B cell (primary cell): Measurements from ENCODE around the gene AP3M1. TPM values are rescaled to one million over a fixed set of nuclear protein-coding genes. Genes with fewer than 3 reads are reported as not detected.
A peak's percentile ranks its signal among the peaks of the same experiment; 100 is the strongest.

Experiments
- ATAC-seq: fragments of 200-7000 bp; cut with Tn5 transposase; one replicate; pipeline ENCODE4 v1.10.0; 2021; ENCODE audit warnings: low read depth, mild to moderate bottlenecking, moderate number of reproducible peaks, moderate library complexity
- CTCF ChIA-PET: fragments of 350-600 bp; sonication (Branson Sonifier 250); formaldehyde crosslinking; loops from one replicate; lab custom pipeline; 2021; ENCODE audit warnings: antibody characterized with exemption, inconsistent platforms; lab: Charles Lee
- POLR2A ChIA-PET: fragments of 350-600 bp; sonication (Branson Sonifier 250); formaldehyde crosslinking; loops from one replicate; lab custom pipeline; 2021; ENCODE audit warnings: antibody characterized with exemption; lab: Charles Lee
- DNase-seq: peaks from one replicate; pipeline ENCODE4 v3.0.0; 2013
- H2AFZ ChIP-seq: 2 replicates; pipeline ENCODE4 v1.6.1; 2012; ENCODE audit warnings: mild to moderate bottlenecking, low read depth, low read length; ENCODE audit not compliant: insufficient read depth, poor library complexity, severe bottlenecking
- H3K27ac ChIP-seq, 2 donors: 1 replicate in 1 of 2; 2 replicates in 1 of 2; pipeline ENCODE4 v1.5.1; 2012 to 2013; ENCODE audit warnings: low read length in 2 of 2, mild to moderate bottlenecking in 2 of 2, moderate library complexity in 1 of 2
- H3K27me3 ChIP-seq, 4 experiments: fragments of 200-600 bp in 1 of 4; sonication (generic) in 1 of 4; replicated peaks in 1 of 4; 1 replicate in 2 of 4; 2 replicates in 2 of 4; pipeline versions ENCODE4 v1.6.1 to v1.7.0; 2013 to 2016; ENCODE audit warnings: low read length in 3 of 4, mild to moderate bottlenecking in 2 of 4, mixed read lengths in 1 of 4, moderate library complexity in 1 of 4; ENCODE audit not compliant: insufficient read depth in 4 of 4, control insufficient read depth in 3 of 4; ENCODE audit errors: control extremely low read depth in 1 of 4
- H3K36me3 ChIP-seq, 2 experiments: replicated peaks in 1 of 2; 1 replicate in 1 of 2; 2 replicates in 1 of 2; pipeline versions ENCODE4 v1.6.1 to v1.7.1; 2013; ENCODE audit warnings: low read length in 1 of 2; ENCODE audit not compliant: insufficient read depth in 2 of 2, control insufficient read depth in 1 of 2; ENCODE audit errors: control extremely low read depth in 1 of 2, extremely low read depth in 1 of 2
- H3K4me1 ChIP-seq, 2 donors: fragments of 200-600 bp in 1 of 2; sonication (generic) in 1 of 2; 1 replicate in 1 of 2; 2 replicates in 1 of 2; pipeline versions ENCODE4 v1.5.1 to v1.6.1; 2013 to 2017; ENCODE audit warnings: low read length in 2 of 2; ENCODE audit not compliant: control insufficient read depth in 2 of 2, insufficient read depth in 2 of 2
- H3K4me2 ChIP-seq: replicated peaks from 2 replicates; pipeline ENCODE3; 2012; ENCODE audit warnings: mild to moderate bottlenecking, low read depth, low read length; ENCODE audit not compliant: poor library complexity, severe bottlenecking
- H3K4me3 ChIP-seq, 5 experiments: fragments of 200-600 bp in 1 of 5; sonication (generic) in 1 of 5; 1 replicate in 3 of 5; 2 replicates in 2 of 5; pipeline versions ENCODE4 v1.5.1 to v1.7.0; 2011 to 2016; ENCODE audit warnings: low read length in 4 of 5, mild to moderate bottlenecking in 4 of 5, low read depth in 2 of 5, control low read depth in 1 of 5, moderate library complexity in 1 of 5; ENCODE audit not compliant: insufficient read depth in 1 of 5; ENCODE audit errors: control extremely low read depth in 1 of 5, extremely low read depth in 1 of 5
- H3K79me2 ChIP-seq: fragments of 200-600 bp; sonication (generic); one replicate; pipeline ENCODE4 v1.6.0; 2016; ENCODE audit warnings: low read length; ENCODE audit not compliant: control insufficient read depth, insufficient read depth
- H3K9ac ChIP-seq: fragments of 200-600 bp; sonication (generic); 2 replicates; pipeline ENCODE4 v1.6.1; 2017; ENCODE audit warnings: mild to moderate bottlenecking, low read length, moderate library complexity
- H3K9me3 ChIP-seq, 3 donors: one replicate each; pipeline versions ENCODE4 v1.6.1 to v1.7.1; 2013; ENCODE audit warnings: low read length in 2 of 3; ENCODE audit not compliant: control insufficient read depth in 2 of 3, insufficient read depth in 1 of 3; ENCODE audit errors: control extremely low read depth in 1 of 3
- H4K20me1 ChIP-seq: 2 replicates; pipeline ENCODE4 v1.6.0; 2012; ENCODE audit warnings: mild to moderate bottlenecking, low read length; ENCODE audit not compliant: insufficient read depth, control insufficient read depth, poor library complexity, severe bottlenecking
- H3K27ac Mint-ChIP-seq: one replicate; pipeline ENCODE4 v1.8.0; 2021; ENCODE audit warnings: mixed read lengths
- H3K27me3 Mint-ChIP-seq: one replicate; pipeline ENCODE4 v1.8.0; 2021; ENCODE audit warnings: mixed read lengths
- H3K4me1 Mint-ChIP-seq: one replicate; pipeline ENCODE4 v1.8.0; 2021; ENCODE audit warnings: mixed read lengths
- H3K4me3 Mint-ChIP-seq: one replicate; pipeline ENCODE4 v1.8.0; 2021; ENCODE audit warnings: mixed read lengths
- H3K9me3 Mint-ChIP-seq: one replicate; pipeline ENCODE4 v1.8.0; 2022; ENCODE audit warnings: mixed read lengths; ENCODE audit not compliant: insufficient read depth
- CTCF ChIP-seq: fragments of 200-600 bp; IDR thresholded peaks from one replicate; pipeline ENCODE4 v1.8.0; 2022; ENCODE audit warnings: antibody characterized with exemption, mild to moderate bottlenecking
- EZH2 ChIP-seq: IDR thresholded peaks from 2 replicates; pipeline ENCODE4 v1.6.1; 2012; ENCODE audit warnings: borderline replicate concordance, low read depth, mild to moderate bottlenecking, moderate library complexity, low read length; ENCODE audit not compliant: insufficient read depth, poor library complexity, severe bottlenecking
- WGBS: methylation state at CpG from one replicate; pipeline ENCODE4 v1.1.5; 2013; ENCODE audit warnings: missing lambda C conversion rate; ENCODE audit not compliant: insufficient coverage; 5-methylcytosine and 5-hydroxymethylcytosine counted together
- intact Hi-C: fragments of 100-400 bp; cut with micrococcal nuclease; formaldehyde crosslinking; loops from one replicate; pipeline ENCODE4 v1.10.0; 2022
- polyA plus RNA-seq: library from polyadenylated mRNA; depleted of rRNA; stranded (reverse); fragments of >200 nt; gene quantifications from 2 replicates; pipeline ENCODE4 v1.2.3, GENCODE V29; 2012
- total RNA-seq, 2 donors: library from RNA; stranded (reverse); fragments of 120-200 nt in 1 of 2; gene quantifications; 1 replicate in 1 of 2; 2 replicates in 1 of 2; pipeline versions ENCODE4 v1.2.3 to v1.2.4, GENCODE V29; 2013 to 2022

The AP3M1 gene
- total and polyA plus RNA-seq, 2 donors (not counting 1 experiment from before 2014, with no cell fraction given) = 21.6 to 50.4 TPM

GRCh38 chr10:74075906-74076305, 74.7 kb downstream of the AP3M1 start:
- ChIA-PET POLR2A (no interaction called here), CTCF (interaction anchor here (2.0 to 4.4 kb wide), 4 partner anchors 135 to 196 kb away, joined by 5 to 40 read pairs (median 14); no protein-coding TSS in a partner anchor)
- no peak for TF ChIP-seq EZH2
- TF ChIP-seq CTCF = no peak
- ATAC-seq = no peak
- DNase-seq = no peak
- Mint-ChIP-seq H3K9me3 (no peaks in the 10 kb centered on the region), H3K4me3 (no peak overlapping the region), H3K4me1 (peaks cover 38% of the 10 kb centered on the region), H3K27ac (peak overlapping the region; percentile 75), H3K27me3 (no peaks in the 10 kb centered on the region)
- WGBS = 95% methylated on average over 4 of the region's 5 CpGs
- Histone ChIP-seq H3K9ac (no peak overlapping the region), H3K4me3 (no peak overlapping the region), H3K27ac (peak overlapping the region in 1 of 2 donors; percentile 40), H3K79me2 (no peaks in the 10 kb centered on the region), H2AFZ (no peak overlapping the region), H3K36me3 (peaks cover 0 to 17% of the 10 kb centered on the region in 2 experiments), H3K27me3 (no peaks in the 10 kb centered on the region), H3K9me3 (no peaks in the 10 kb centered on the region), H4K20me1 (no peaks in the 10 kb centered on the region), H3K4me1 (peaks cover 21 to 23% of the 10 kb centered on the region in 2 donors), H3K4me2 (no peak overlapping the region)
- intact Hi-C loops = no loop called here

- no peak overlapping the region for H3K9ac ChIP-seq
- no peaks in the 10 kb centered on the region for H3K27me3 ChIP-seq
- no peak overlapping the region for H3K4me3 ChIP-seq
- ATAC-seq = no peak
- Mint-ChIP-seq H3K27me3 (no peaks in the 10 kb centered on the region), H3K4me1 (peaks cover 14% of the 10 kb centered on the region), H3K4me3 (no peak overlapping the region), H3K9me3 (no peaks in the 10 kb centered on the region), H3K27ac (no peak overlapping the region)
- intact Hi-C loops = no loop called here
- peaks cover 5 to 6% of the 10 kb centered on the region in 2 donors for H3K4me1 ChIP-seq
- H2AFZ ChIP-seq = no peak overlapping the region
- H3K27ac ChIP-seq = no peak overlapping the region
- CTCF ChIA-PET = interaction anchor here (1.4 to 3.1 kb wide), 3 partner anchors 9 to 193 kb away, joined by 5 to 16 read pairs (median 9); no protein-coding TSS in a partner anchor
- no peaks in the 10 kb centered on the region for H3K79me2 ChIP-seq
- WGBS = 96% methylated on average over 4 of the region's 6 CpGs
- no peak overlapping the region for H3K4me2 ChIP-seq
- H4K20me1 ChIP-seq = no peaks in the 10 kb centered on the region
- POLR2A ChIA-PET = no interaction called here
- H3K9me3 ChIP-seq = no peaks in the 10 kb centered on the region
- no peak for DNase-seq
- TF ChIP-seq EZH2 (no peak), CTCF (no peak)
- peaks cover 0 to 20% of the 10 kb centered on the region in 2 experiments for H3K36me3 ChIP-seq
Measured at GRCh38 chr10:74072503-74072902, 78.1 kb downstream of the AP3M1 start.
